ENCODE results near the gene TPP2. TPM values are rescaled to one million over a fixed set of nuclear protein-coding genes. Genes with fewer than 3 reads are reported as not detected.

TPP2 gene
- total RNA-seq, 1 experiment from 2014 or later: 52.6 TPM

DNA sequence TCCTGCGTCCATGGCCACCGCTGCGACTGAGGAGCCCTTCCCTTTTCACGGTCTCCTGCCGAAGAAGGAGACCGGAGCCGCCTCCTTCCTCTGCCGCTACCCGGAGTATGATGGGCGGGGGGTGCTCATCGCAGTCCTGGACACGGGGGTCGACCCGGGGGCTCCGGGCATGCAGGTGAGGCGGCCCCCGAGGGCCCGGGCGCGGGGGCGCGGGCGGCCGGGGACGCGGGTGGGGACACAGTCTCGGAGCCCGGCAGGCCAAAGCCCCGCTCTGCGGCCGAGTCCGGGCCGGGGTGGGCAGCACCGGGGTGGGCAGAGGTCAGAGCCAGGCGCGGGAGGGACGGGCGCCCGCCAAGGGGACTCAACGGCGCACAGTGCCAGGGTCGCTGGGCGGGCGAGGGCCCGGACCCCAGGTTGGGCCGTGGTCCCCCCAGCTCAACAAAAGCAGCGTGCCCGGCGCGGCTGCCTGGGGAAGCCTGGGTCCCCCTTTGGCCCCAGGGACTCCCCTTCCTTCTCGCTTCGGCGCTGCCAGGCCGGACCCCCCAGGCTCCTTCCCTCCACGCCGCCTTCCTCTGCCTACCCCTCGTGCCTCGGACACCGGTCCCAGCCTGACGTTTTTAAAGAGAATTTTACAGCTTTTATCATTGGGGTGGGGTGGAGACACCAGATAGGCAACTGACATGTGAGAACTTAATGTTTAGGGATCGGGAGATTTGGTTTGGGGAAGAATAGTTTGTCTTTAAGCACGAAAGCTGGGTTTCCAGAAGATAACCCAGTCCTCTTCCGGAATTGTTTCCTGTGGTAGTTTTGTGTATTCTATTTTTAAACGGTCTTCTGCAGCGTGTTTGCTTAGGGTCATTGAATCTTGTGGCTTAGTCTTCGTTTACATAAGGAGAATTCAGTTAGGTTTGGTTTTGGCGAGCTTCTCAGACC, 509 bp downstream of the TPP2 start:
- peak; percentile 45 for DNase-seq (ENCODE audit: low read depth)

DNA sequence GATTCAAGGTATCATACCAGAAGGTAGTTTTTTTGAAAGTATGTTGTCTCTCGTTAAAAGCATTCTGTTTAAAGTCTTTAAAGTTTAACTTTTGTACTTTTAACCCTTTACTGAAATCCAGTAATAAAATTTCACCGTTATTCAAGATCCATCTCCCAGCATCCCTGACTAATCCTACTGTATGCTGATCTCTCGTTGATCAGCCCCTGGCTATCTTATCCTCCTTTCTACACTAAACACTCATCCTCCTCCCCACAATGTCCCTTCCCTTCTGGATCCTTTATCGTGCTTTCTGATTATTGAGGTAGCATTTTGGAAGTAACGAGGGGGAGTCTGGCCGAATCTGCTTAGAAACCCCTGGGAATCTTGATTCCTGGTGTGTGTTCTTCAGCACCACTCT, 1.3 kb downstream of the TPP2 start:
- peak; percentile 8 for DNase-seq (ENCODE audit: low read depth)

DNA sequence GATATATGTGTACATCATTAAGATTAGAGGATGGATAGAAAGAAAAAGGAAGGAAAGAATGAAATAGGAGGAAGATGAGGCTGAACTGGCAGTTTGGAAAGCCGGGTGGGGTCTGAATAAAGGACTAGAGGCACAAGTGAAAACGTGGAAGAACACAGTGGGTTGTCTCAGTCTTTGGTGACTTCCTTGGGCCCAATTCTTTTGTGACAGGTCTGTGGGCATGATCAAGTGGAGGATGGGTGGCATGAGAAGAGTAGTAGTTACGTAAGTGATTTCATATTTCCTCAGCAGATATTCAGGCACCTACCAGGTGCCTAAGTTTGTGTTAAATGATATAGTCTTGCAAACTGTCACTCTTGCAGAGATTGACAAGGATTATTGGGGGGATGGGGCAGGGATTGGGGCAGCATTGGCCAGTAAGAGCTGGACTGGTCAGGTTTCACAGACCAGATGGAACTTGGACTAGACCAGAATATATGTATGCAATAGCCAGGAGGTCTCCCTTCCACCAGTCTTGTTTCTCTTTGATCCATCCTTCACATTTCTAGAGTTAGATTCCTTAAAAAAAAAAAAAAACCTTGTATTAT, 2.7 kb downstream of the TPP2 start:
- DNase-seq (ENCODE audit: low read depth): no peak

DNA sequence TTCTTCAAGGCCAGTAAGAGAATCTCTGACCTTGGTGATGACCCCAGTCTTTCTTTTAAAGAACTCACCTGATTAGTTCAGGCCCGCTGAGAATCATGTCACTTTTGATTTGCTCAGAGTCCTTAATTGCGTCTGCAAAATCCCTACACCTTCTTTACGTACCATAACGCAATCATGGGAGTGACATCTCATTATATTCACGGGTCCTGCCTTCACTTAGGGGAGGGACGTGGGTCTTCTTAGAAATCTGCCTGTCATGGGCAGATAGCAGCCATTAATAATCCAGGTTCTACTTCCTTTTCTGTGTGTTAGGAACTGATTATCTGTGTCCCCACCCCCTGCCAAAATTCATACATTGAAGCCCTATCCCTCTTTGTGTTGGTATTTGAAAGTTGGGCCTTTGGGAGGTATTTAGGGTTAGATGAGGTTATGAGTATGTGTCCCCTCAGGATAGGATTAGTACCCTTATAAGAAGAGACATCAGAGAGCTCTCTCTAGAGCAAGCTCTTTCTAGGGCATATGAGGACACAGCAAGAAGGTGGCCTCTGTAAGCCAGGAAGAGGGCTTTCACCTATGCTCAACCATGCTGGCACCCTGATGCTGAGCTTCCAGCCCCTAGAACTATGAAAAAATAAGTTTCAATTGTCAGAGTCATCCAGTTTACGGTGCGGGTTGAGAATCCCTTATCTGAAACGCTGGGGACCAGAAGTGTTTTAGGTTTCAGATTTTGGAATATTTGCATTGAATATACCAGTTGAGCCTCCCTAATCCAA, 9.9 kb downstream of the TPP2 start:
- DNase-seq (ENCODE audit: low read depth): no peak

DNA sequence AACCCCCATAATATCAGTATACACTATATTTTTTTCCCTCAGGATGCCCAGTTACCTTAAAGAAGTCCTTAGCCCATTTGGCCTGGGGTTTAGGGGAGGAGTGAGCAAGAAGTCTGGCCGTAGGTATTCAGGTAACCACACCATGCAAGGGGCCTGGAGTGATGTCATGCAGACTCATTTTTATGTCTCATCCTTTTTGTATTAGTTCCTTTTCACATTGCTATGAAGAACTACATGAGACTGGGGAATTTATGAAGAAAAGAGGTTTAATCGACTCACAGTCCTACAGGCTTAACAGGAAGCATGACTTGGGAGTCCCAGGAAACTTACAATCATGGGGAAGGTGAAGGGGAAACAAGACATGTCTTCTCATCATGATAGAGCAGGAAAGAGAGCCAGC, 12.2 kb downstream of the TPP2 start:
- DNase-seq (ENCODE audit: low read depth): no peak

DNA sequence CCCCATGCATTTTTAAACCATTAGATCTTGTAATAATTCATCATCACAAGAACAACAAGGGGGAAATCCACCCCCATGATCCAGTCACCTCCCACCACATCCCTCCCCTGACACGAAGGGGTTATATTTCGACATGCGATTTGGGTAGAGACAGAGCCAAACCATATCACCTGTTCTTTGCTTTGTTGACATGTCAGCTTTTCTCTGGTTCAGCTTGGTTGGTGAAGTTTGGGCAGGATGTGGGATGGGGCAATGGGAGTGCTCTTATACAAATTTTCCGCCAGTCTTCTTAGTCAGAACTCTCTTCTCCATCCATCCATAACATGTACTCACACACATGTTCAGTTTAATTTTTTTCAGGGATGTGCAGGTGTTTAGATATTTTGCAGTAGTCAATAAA, 12.9 kb downstream of the TPP2 start:
- DNase-seq (ENCODE audit: low read depth): no peak

DNA sequence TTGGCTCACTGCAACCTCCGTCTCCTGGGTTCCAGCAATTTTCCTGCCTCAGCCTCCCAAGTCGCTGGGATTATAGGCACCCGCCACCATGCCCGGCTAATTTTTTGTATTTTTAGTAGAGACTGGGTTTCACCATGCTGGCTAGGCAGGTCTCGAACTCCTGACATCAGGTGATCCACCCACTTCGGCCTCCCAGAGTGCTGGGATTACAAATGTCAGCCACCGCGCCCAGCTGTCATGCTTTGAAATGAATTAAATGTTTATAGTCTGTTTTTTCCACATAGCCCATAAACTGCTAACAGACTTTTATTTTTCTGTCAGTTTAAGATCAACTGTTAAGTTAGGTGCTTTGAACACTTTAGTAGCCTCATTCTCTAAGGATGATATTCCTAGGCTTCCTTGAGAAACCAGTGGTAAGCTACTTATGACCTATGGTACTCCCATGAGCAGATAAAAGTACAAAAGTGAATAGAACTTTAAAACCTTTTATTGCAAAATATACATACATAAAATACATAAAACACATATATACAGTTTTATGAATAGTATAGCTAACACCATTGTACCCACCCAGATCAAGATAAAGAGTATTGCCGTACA, 13.6 kb downstream of the TPP2 start:
- no peak for DNase-seq (ENCODE audit: low read depth)

DNA sequence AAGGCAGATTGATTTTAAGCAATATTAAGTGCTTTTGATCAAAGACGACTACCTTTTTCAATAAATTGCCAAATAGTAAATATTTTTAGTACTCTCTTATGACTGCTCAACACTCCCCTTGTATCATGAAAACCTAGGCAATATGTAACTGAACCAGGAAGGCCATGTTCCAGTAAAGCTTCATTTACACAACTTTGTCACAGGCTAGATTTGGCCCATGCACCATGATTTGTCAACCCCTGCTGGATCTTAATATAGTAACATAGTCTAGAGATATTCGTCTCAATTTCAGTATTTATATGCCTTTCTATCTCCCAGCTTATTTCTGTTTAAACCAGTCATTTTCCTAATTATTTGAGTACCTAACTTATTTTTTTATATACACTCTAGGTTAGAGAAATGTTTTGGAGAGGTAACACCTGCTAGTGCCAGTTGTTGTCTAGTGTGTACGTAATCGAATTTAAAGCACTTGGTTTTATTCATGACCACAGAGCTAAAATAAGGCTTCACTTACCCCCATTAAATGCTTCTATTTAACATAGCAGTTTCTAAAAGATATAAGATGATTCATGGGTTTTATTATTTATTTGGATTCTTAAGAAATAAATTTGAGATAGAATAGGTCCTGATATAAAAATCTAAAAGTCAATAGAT, 21.0 kb downstream of the TPP2 start:
- no peak for DNase-seq (ENCODE audit: low read depth)

DNA sequence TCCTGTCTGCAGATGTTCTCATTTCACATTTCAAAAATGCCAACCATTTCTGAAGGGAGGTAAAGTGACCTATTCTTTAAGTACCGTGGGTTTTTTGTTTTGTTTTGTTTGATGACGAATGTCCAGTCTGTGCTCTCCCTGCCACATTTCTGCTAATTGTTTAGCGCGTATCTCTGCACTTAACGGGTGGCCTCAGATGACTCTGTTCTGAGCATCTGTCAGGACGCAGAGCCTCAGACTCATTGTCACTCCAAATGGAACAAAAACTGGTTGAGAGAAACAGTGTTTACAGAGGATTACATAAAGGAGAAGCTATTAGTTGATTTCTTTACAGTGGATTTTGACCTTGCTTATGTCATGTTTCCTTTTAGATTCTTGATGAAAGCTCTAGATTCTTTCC, 23.7 kb downstream of the TPP2 start:
- DNase-seq (ENCODE audit: low read depth): no peak

DNA sequence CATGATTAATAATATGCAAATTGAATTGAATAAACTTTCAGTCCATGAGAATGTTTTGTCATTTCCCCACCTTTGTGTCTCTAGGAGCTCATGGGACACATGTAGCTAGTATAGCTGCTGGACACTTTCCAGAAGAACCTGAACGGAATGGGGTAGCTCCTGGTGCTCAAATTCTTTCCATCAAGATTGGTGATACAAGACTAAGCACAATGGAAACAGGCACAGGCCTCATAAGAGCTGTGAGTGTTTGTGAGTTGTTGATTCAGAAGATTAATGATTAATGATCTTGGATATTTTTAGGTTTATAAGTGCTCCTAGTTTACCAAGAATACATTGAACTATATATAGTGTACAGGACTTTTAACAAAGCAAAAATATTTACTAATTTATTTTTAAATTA, 30.1 kb downstream of the TPP2 start:
- no peak for DNase-seq (ENCODE audit: low read depth)

DNA sequence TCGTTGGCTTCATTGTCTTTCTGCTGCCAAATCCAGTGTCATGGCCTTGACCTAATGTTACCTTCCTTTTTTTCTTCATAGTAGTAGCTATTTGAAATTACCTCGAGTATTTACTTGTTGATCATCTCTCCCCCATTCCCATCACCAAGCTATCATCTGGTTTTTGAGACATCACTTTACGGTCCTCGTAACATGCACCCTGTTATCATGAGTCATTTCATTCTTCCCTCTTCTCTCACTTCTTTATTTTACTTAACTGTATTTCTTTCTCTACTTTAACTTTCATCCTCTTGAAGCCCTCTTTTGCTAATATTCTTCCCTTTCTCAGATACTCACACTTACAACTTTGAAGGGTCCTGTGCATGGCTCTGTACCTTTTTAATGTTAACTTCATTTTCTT, 31.8 kb downstream of the TPP2 start:
- no peak for DNase-seq (ENCODE audit: low read depth)

DNA sequence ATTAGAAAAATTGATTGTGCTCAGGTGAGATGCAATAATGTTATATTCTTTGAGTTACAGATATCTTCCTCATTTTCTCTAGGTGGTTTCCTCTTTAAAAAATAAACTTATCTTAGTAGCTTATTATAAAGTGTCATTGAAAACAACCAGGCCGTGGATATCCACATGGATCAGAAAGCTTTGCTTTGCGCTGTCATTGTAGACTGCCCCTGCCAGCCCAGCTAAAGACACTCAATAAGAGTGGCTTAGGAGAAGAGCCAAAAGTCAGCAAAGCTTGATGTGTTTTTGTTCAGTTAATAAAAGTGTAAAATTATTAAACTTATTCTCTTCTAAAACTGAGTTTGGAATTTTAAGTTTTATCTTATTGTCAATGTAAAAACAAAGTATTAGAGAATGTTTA, 34.4 kb downstream of the TPP2 start:
- no peak for DNase-seq (ENCODE audit: low read depth)

DNA sequence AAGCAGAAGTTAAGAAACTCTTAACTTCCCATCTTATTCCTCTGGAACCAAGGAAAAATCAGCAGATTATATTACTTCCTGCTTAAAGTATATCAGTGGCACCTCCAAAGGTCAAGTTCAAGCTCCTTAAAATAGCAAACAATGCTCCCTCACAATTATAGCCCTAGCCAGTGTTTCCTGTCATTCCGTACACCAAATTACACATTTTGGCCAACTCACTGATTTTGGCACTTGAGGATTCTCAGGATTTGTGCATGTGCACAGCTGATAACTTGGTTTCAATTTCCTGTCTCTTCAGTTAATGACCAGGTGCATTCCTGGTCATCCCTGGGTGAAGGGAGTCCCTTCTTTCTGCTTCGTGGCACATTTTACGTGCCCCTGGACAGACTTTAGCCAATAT, 42.0 kb downstream of the TPP2 start:
- DNase-seq (ENCODE audit: low read depth): no peak

DNA sequence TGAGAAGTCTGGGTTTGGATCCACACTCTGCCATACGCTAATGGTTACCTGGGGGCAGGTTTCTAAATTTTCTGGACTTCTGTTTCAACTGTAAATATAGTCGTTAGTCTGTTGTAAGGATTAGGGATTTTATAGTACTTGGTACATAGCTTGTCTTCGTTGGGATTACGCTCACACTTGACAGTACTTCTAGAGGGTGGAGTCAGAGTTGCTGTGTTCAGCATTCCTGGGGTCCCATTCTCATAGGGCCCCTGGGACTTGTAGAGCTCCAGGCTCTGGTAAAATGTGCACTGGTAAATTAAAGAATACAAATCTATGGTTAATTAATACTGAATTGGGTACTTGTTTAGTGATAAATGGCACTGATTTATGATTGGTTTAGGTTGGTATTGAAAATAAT, 45.2 kb downstream of the TPP2 start:
- DNase-seq (ENCODE audit: low read depth): no peak

DNA sequence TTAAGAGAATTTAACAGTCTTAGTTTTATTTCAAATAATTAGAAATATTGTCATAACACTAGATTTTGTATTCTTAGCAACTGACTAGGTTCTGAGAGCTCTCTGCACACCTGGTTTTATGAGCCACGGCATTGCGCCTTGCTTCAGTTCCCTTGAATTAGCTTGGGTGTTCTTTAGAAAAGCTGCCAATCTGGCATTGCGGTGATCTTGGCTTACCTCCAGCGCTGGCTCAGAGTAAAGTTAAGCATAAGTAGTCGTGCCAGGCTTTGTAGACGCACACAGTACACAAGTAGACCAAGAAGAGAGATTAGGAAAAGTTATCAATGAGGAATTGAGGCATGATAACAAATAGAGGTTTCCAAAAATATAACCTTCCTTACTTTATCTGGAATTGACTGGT, 45.7 kb downstream of the TPP2 start:
- DNase-seq (ENCODE audit: low read depth): no peak

DNA sequence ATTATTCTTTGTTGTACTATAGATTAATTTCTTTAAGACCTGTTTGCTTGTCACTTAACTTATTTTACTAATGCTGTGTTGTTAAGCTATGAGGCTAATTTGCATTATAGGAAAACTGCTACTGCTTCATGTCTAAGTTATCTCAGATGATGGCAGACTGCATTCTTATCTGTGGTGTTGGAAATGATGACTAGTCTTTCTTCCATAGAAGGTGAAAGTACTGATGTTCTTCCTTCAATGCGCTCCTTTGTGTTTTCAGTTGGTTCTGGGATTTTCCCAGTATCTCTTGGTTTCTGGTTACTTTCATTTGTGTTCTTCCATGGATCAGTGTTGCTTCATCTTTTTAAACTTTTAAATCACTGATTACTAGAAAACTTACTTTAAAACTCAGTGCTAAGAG, 46.9 kb downstream of the TPP2 start:
- DNase-seq (ENCODE audit: low read depth): no peak

DNA sequence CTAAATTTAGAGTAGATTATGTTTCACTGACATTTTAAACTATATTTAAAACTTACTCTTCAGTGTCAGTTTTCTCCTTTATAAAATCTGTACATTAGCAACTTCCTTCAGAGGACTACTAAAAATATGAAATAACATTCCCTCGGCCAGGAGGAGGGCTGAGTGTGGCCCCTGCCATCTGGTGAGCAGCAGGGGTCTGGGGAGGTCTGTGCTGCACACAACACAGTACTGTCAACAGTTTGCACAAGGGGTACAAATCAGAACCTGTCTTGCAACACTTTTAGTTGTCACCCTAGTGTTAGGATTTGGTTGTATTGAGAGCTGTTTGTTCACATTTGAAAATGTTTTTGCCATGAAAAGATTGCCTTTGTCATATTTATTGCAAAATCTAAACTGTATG, 48.9 kb downstream of the TPP2 start:
- DNase-seq (ENCODE audit: low read depth): no peak

DNA sequence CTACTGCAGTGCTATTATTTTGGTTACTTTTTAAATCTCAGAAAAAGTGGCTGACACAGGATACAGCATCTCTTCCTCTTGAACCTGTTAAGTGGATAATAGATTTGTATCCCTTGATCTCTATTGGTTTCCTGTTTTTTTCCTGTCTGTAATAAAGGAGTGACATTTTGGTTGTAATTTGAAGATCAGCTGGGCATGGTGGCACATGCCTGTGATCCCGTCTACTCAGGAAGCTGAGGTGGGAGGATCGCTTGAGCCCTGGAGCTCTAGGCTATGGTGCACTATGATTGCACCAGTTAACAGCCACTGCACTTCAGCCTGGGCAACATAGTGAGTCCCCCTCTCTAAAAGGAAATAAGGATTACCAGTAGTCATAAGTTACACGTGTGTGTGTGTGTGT, 51.3 kb downstream of the TPP2 start:
- DNase-seq (ENCODE audit: low read depth): no peak

DNA sequence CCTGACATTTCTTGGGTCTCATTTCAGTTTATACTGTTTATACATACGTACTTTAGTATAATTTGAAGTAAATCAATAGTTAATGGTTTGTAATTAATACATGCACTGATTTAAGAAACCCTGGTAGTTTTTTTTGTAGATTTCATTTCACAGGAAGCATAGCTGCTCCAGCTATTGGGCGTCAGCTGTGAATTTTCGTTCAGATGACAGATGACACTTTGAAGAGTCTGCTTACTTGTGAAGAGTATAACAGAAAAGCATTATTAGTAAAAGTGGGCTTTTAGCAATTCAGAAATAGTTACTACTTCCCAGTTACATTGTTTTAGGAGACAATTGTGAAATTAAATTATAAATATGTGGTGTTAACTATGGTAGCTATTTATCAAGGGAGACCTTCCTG, 53.7 kb downstream of the TPP2 start:
- DNase-seq (ENCODE audit: low read depth): no peak

DNA sequence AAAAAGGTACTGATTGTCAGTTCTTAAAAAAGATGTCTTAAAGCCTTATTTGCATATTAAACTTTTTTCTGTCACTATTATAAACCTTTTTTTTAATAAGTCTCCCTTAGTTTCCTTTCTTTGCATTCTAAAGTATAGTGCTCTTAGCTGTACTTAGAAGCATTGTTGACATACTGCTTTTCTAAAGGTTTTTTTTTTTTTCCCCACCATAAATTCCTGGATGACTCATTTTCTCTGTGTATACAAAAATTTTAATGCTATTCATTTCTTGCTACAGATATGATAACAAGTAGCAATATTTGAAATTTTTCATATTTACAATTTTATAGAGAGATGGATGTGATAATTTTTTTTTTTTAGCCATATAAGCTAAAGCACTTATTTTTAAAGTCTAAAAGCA, 54.6 kb downstream of the TPP2 start:
- DNase-seq (ENCODE audit: low read depth): peak; percentile 2

DNA sequence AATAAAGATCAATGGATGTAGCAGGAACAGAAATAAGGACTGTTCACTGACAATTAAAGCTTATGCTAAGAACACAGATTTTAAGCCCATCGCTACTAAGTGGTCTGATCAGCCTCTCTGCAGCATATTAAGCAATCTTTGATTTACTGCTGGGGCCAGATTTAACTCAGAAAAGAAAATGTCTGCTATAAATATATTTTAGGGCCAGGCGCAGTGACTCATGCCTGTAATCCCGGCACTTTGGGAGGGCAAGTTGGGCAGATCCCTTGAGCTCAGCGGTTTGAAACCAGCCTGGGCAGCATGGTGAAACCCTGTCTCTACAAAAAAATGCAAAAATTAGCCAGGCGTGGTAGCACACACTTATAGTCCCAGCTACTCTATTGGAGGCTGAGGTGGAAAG, 55.1 kb downstream of the TPP2 start:
- DNase-seq (ENCODE audit: low read depth): peak; percentile 41

DNA sequence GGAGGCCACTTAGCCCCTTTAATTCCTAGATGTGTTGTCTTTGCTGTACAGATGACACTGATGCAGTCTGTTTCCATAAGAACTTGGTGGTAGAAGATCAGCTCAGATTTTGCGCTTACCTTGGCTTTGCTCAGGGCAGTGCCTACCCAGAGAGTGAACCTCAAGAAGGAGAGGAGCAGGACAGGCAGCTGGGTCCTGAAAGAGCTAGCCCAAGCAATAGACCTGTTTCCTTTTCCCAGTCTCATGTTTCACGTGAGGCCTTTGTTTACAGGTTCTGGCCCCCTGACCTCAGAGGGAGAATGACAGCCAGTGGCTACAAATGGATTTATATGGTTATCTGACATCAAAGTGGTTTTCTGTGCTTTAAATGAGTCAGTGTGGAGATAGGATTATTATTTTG, 58.0 kb downstream of the TPP2 start:
- no peak for DNase-seq (ENCODE audit: low read depth)
